Keratinocyte (primary cell): ENCODE results near the gene GZMM. TPM values are rescaled to one million over a fixed set of nuclear protein-coding genes. Genes with fewer than 3 reads are reported as not detected.

Experiments
- DNase-seq: peaks from one replicate; pipeline ENCODE4 v3.0.0-alpha.2; 2011; ENCODE audit warnings: low read depth, missing footprints, low spot score
- FAIRE-seq: peaks from 2 replicates; lab custom pipeline; 2011; peaks lifted over from hg19 to GRCh38; lab: Jason Lieb, UNC
- H2AFZ ChIP-seq: 2 replicates; pipeline ENCODE4 v1.6.0; 2012; ENCODE audit warnings: low read length, control low read depth, inconsistent platforms; ENCODE audit not compliant: control insufficient read depth
- H3K27ac ChIP-seq: 2 replicates; pipeline ENCODE4 v1.5.1; 2011; ENCODE audit warnings: low read length; ENCODE audit not compliant: control insufficient read depth, insufficient read depth
- H3K27me3 ChIP-seq: 3 replicates; pipeline ENCODE4 v1.6.0; 2011; ENCODE audit warnings: low read length; ENCODE audit not compliant: control insufficient read depth, insufficient read depth; ENCODE audit errors: extremely low read depth
- H3K36me3 ChIP-seq, 2 experiments: 2 replicates in 1 of 2; 3 replicates in 1 of 2; pipeline ENCODE4 v1.5.1; 2011; ENCODE audit warnings: low read length in 2 of 2, mild to moderate bottlenecking in 1 of 2; ENCODE audit not compliant: control insufficient read depth in 2 of 2, insufficient read depth in 2 of 2; ENCODE audit errors: extremely low read depth in 1 of 2
- H3K4me1 ChIP-seq: 3 replicates; pipeline ENCODE4 v1.5.1; 2011; ENCODE audit warnings: low read length; ENCODE audit not compliant: control insufficient read depth, insufficient read depth; ENCODE audit errors: extremely low read depth
- H3K4me2 ChIP-seq: 3 replicates; pipeline ENCODE4 v1.6.0; 2011; ENCODE audit warnings: low read depth, low read length; ENCODE audit not compliant: control insufficient read depth, insufficient read depth; ENCODE audit errors: extremely low read depth
- H3K4me3 ChIP-seq, 3 experiments: fragments of 200-600 bp in 1 of 3; sonication (generic) in 1 of 3; 2 replicates in 2 of 3; 3 replicates in 1 of 3; pipeline ENCODE4 v1.5.1; 2011 to 2016; ENCODE audit warnings: low read length in 3 of 3, mild to moderate bottlenecking in 3 of 3, control low read depth in 2 of 3, inconsistent platforms in 1 of 3, low read depth in 1 of 3, mixed read lengths in 1 of 3, mixed run types in 1 of 3, moderate library complexity in 1 of 3; ENCODE audit not compliant: control insufficient read depth in 2 of 3, insufficient read depth in 2 of 3; ENCODE audit errors: extremely low read depth in 1 of 3
- H3K79me2 ChIP-seq: 2 replicates; pipeline ENCODE4 v1.6.0; 2012; ENCODE audit warnings: low read length; ENCODE audit not compliant: control insufficient read depth, insufficient read depth
- H3K9ac ChIP-seq: 3 replicates; pipeline ENCODE4 v1.6.0; 2011; ENCODE audit warnings: low read length; ENCODE audit not compliant: control insufficient read depth, insufficient read depth; ENCODE audit errors: extremely low read depth
- H3K9me1 ChIP-seq: 3 replicates; pipeline ENCODE4 v1.6.0; 2011; ENCODE audit warnings: low read length; ENCODE audit not compliant: control insufficient read depth, insufficient read depth; ENCODE audit errors: extremely low read depth
- H3K9me3 ChIP-seq: 2 replicates; pipeline ENCODE4 v1.5.1; 2012; ENCODE audit warnings: low read depth, low read length; ENCODE audit not compliant: control insufficient read depth
- H4K20me1 ChIP-seq: 3 replicates; pipeline ENCODE4 v1.6.0; 2011; ENCODE audit warnings: low read length; ENCODE audit not compliant: control insufficient read depth, insufficient read depth; ENCODE audit errors: extremely low read depth
- EZH2 ChIP-seq: IDR thresholded peaks from one replicate; pipeline ENCODE4 v1.6.1; 2012; ENCODE audit warnings: inconsistent platforms, mild to moderate bottlenecking, low read length, moderate library complexity
- dilution Hi-C: fragments of 300-500 bp; cut with MboI; formaldehyde crosslinking; loops from one replicate; pipeline ENCODE4 v1.7.0; 2020; ENCODE audit warnings: low sequenced_read_pairs; ENCODE audit not compliant: extremely low pct_ligation_motif_present
- polyA plus RNA-seq, 5 experiments: library from polyadenylated mRNA; depleted of rRNA in 3 of 5; stranded (reverse) in 3 of 5; stranded (forward) in 1 of 5; unstranded in 1 of 5; fragments of >200 nt; gene quantifications; 1 replicate in 1 of 5; 2 replicates in 3 of 5; 3 replicates in 1 of 5; pipeline versions ENCODE4 v1.2.1 to v1.2.3, GENCODE V29; 2011 to 2012; ENCODE audit warnings: missing spikeins in 2 of 5, low read depth in 1 of 5, low replicate concordance in 1 of 5
- TF ChIP-seq, protein P1 (sequence below), 3 experiments: IDR thresholded peaks in 1 of 3; conservative IDR thresholded peaks in 1 of 3; optimal IDR thresholded peaks in 1 of 3; 2 replicates in 2 of 3; 3 replicates in 1 of 3; pipeline versions ENCODE3 to v1.5.1; 2011; ENCODE audit warnings: low read length in 3 of 3, mild to moderate bottlenecking in 3 of 3, moderate library complexity in 2 of 3, control low read depth in 1 of 3, inconsistent platforms in 1 of 3; ENCODE audit not compliant: insufficient read depth in 2 of 3; ENCODE audit errors: extremely low read depth in 1 of 3

GZMM gene
- polyA plus RNA-seq, 1 donor (not counting 4 experiments of a cell fraction or from before 2014, with no cell fraction given): not detected

DNA sequence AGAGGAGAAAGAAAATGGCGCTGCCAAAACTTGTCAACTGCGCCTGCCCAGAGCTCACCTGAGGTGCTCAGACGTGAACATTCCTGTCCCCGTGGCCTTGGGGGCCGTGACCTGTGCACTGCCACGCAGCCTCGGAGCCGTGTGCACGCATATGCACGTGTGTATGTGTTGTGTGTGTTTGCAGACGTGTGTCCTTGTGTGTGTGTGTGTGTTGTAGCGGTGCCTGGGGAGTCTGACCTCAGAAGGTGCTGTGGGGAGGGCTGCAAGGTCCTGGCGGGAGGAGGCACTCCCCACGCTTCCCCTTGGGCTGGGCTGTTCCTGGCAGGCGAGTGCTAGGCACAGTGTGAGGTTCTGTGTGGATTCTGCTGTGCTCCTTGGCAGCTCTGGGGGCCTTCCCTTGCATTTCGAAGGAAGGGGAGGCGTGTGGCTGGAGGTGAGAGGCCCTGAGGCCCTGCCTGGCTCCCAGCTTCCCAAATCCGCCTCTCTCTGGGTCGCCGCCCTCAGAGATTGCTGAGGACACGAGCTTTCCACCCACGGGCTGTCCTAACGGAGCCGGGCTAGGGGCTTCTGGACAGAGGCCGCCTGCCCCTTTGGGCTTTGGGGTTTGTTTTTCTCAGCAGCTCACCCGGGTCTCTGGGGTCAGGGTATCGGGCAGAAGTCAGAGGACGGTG, 33.0 kb downstream of the GZMM start:
- H3K27ac ChIP-seq: peak overlapping the region; percentile 10
- FAIRE-seq (no peak), DNase-seq (no peak)
- H3K36me3 ChIP-seq: peaks cover 16 to 23% of the 10 kb centered on the region in 2 experiments
- H3K9ac ChIP-seq: no peak overlapping the region
- no peak for TF ChIP-seq EZH2
- TF ChIP-seq, protein P1, sequence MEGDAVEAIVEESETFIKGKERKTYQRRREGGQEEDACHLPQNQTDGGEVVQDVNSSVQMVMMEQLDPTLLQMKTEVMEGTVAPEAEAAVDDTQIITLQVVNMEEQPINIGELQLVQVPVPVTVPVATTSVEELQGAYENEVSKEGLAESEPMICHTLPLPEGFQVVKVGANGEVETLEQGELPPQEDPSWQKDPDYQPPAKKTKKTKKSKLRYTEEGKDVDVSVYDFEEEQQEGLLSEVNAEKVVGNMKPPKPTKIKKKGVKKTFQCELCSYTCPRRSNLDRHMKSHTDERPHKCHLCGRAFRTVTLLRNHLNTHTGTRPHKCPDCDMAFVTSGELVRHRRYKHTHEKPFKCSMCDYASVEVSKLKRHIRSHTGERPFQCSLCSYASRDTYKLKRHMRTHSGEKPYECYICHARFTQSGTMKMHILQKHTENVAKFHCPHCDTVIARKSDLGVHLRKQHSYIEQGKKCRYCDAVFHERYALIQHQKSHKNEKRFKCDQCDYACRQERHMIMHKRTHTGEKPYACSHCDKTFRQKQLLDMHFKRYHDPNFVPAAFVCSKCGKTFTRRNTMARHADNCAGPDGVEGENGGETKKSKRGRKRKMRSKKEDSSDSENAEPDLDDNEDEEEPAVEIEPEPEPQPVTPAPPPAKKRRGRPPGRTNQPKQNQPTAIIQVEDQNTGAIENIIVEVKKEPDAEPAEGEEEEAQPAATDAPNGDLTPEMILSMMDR (optimal IDR thresholded peaks at IDR 0.05 in 1 of 3, IDR thresholded peaks at IDR 0.05 in 1 of 3, conservative IDR thresholded peaks at IDR 0.05 in 1 of 3; ENCODE audit: extremely low read depth in 1 of 3, insufficient read depth in 2 of 3, low read length in 3 of 3): no peak
- H3K27me3 ChIP-seq: no peaks in the 10 kb centered on the region
- H3K4me1 ChIP-seq: peaks cover 30% of the 10 kb centered on the region
- peak overlapping the region; percentile 82 for H3K4me2 ChIP-seq
- peak overlapping the region in 1 of 3 experiments; percentile 13 for H3K4me3 ChIP-seq
- dilution Hi-C loops: no loop called here
- no peaks in the 10 kb centered on the region for H3K9me1 ChIP-seq
- H2AFZ ChIP-seq: no peak overlapping the region
- no peaks in the 10 kb centered on the region for H3K9me3 ChIP-seq
- H3K79me2 ChIP-seq: peaks cover 88% of the 10 kb centered on the region
- H4K20me1 ChIP-seq: peaks cover 58% of the 10 kb centered on the region

DNA sequence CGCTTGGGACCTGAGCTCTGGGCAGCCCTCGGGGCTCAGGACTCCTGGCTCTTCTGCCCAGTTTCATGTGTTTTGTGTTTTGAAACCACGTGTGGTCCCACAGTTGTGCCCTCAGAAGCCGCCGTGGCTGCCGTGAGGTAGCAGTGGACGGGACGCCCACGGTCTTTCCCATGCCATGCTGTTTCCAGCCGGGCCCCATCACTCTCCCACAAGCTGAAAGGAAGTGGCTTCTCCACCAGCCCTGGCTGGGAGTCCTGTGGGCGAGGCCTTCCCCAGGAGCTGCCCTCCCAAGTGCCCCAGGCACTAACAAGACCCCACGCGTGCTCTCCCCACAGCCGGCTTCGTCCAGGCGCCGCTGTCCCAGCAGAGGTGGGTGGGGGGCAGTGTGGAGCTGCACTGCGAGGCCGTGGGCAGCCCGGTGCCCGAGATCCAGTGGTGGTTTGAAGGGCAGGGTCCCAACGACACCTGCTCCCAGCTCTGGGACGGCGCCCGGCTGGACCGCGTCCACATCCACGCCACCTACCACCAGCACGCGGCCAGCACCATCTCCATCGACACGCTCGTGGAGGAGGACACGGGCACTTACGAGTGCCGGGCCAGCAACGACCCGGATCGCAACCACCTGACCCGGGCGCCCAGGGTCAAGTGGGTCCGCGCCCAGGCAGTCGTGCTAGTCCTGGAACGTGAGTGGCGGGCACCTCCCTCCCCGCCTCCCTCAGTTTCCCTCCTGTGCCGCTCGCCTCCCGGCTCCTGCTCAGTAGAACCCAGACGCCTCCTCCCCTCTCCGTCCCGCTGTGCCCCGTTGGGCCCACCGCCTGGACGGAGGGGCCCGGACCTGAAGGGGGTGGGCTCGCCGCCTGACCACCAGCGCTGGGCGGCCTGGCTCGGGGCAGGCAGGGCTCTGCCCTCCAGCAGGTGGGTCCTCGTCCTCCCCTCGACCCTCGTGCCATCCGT, 33.9 kb downstream of the GZMM start:
- H3K36me3 ChIP-seq: peaks cover 20 to 23% of the 10 kb centered on the region in 2 experiments
- H3K9me3 ChIP-seq: no peaks in the 10 kb centered on the region
- no peak for DNase-seq
- H3K4me2 ChIP-seq: no peak overlapping the region
- dilution Hi-C loops: no loop called here
- H3K27ac ChIP-seq: no peak overlapping the region
- no peak for FAIRE-seq
- no peak for TF ChIP-seq EZH2
- TF ChIP-seq, protein P1 (optimal IDR thresholded peaks at IDR 0.05 in 1 of 3, IDR thresholded peaks at IDR 0.05 in 1 of 3, conservative IDR thresholded peaks at IDR 0.05 in 1 of 3; ENCODE audit: extremely low read depth in 1 of 3, insufficient read depth in 2 of 3, low read length in 3 of 3): no peak
- peaks cover 60% of the 10 kb centered on the region for H4K20me1 ChIP-seq
- no peak overlapping the region for H3K9ac ChIP-seq
- no peaks in the 10 kb centered on the region for H3K9me1 ChIP-seq
- no peak overlapping the region for H3K4me3 ChIP-seq
- no peaks in the 10 kb centered on the region for H3K27me3 ChIP-seq
- H3K79me2 ChIP-seq: peaks cover 86% of the 10 kb centered on the region
- H2AFZ ChIP-seq: no peak overlapping the region
- peaks cover 30% of the 10 kb centered on the region for H3K4me1 ChIP-seq
